Measurements from ENCODE around the gene VWDE.

VWDE gene

GRCh38 chr7:12434012-12434642 lies 30.5 kb upstream of the VWDE start:
- peak; percentile 75 for TF ChIP-seq CTCF (conservative IDR thresholded peaks at IDR 0.05)
- no peak overlapping the region for H3K27ac ChIP-seq

- no peak overlapping the region for H3K27ac ChIP-seq
- no peak for TF ChIP-seq CTCF (conservative IDR thresholded peaks at IDR 0.05)
These were observed 28.4 kb upstream of the VWDE start for GRCh38 chr7:12431886-12432556.

- TF ChIP-seq CTCF (conservative IDR thresholded peaks at IDR 0.05), result no peak
These were observed 21.6 kb upstream of the VWDE start for GRCh38 chr7:12425311-12425710.

GRCh38 chr7:12423997-12424745 lies 20.5 kb upstream of the VWDE start:
- H3K27ac ChIP-seq, result no peak overlapping the region
- no peak for TF ChIP-seq CTCF (conservative IDR thresholded peaks at IDR 0.05)

More at GRCh38 chr7:12425311-12425710, 21.6 kb upstream of the VWDE start:
- no peak overlapping the region for H3K27ac ChIP-seq

GRCh38 chr7:12423355-12423996 lies 19.8 kb upstream of the VWDE start:
- TF ChIP-seq CTCF (conservative IDR thresholded peaks at IDR 0.05), result no peak
- no peak overlapping the region for H3K27ac ChIP-seq

- no peak overlapping the region for H3K27ac ChIP-seq
- TF ChIP-seq CTCF (conservative IDR thresholded peaks at IDR 0.05), result no peak
These were observed 19.1 kb upstream of the VWDE start for GRCh38 chr7:12422554-12423320.

All from VCaP (cell line).